ENCODE measurements around the gene SMIM41. TPM values are rescaled to one million over a fixed set of nuclear protein-coding genes. Genes with fewer than 3 reads are reported as not detected.

SMIM41 gene
- total RNA-seq, 1 experiment from 2014 or later: not detected

DNA sequence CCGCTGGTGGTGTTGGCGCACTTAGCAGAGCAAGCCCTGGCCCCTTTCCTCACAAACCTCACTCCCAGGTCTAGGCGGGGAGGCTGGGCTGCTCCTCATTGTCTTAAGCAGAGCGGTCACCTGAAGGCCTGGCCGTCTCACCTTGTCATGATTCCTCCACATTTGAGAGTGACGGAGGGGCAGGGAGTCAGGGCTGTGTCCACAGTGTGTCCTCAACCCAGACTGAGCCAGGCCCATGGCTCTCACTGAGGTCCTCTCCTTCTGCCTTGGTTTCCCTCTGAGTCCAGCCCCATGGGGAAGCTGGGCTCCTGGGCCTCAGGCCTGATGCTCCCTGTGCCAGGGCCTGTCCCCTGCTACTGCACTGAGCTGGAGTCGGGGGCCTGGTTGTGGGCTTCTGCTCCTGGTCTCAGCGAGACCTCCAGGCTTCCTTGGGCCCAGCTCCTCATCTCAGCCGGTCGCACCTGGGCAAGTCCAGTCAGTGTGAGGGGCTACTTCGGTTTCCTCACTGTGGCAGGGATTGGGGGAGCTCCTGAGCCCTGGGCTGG, 67.4 kb downstream of the SMIM41 start:
- Histone ChIP-seq H3K36me3 (replicated peaks; ENCODE audit: control insufficient read depth, insufficient read depth, low read length) (no peaks in the 10 kb centered on the region), H3K4me3 (ENCODE audit: insufficient read depth, low read depth, low read length) (no peak overlapping the region), H3K27me3 (ENCODE audit: control insufficient read depth, insufficient read depth, low read length) (no peaks in the 10 kb centered on the region)
- no peak for DNase-seq

- no peak for DNase-seq
- no peaks in the 10 kb centered on the region for H3K36me3 ChIP-seq (replicated peaks; ENCODE audit: control insufficient read depth, insufficient read depth, low read length)
- H3K4me3 ChIP-seq (ENCODE audit: insufficient read depth, low read depth, low read length): no peak overlapping the region
- no peaks in the 10 kb centered on the region for H3K27me3 ChIP-seq (ENCODE audit: control insufficient read depth, insufficient read depth, low read length)
These were observed 68.0 kb downstream of the SMIM41 start for GRCh38 chr12:52147367-52147963.

GRCh38 chr12:52147964-52148463, 68.5 kb downstream of the SMIM41 start:
- no peak for DNase-seq
- Histone ChIP-seq H3K36me3 (replicated peaks; ENCODE audit: control insufficient read depth, insufficient read depth, low read length) (no peaks in the 10 kb centered on the region), H3K4me3 (ENCODE audit: insufficient read depth, low read depth, low read length) (no peak overlapping the region), H3K27me3 (ENCODE audit: control insufficient read depth, insufficient read depth, low read length) (no peaks in the 10 kb centered on the region)

DNA sequence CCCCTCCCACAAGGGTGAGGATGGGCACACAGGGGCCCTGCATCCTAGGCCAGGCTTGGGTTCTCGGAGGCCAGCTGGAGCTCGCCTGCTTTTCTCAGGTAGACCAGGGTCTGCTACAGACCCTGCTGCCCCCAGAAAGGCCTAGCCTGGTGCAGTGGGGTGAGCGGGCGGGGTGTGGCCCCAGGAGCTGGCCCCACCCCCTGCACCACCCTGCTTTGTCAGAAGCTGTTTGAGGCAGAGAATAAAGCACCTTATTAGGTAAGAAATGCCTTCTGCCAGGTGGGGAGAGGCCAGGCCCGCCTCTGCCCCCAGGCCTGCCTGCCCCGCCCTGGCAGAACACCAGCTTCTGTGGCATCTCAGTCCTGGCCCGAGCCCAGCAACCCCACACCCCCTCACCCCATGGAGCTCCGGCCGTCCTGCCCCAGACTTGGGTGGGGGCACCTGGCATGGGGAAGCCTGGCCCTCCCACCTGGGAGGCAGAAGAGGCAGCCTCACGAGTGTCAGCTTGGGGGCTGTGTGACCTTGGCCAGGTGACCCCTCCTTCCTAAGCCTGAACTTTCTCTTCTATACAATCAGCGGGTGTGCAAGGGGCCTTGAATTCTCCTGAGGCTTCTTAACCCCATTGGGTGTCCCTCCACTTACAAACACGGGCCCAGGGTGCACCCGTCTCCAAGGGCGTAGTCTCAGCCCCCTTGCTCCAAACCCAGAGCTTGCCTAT, 69.1 kb downstream of the SMIM41 start:
- Histone ChIP-seq H3K27me3 (ENCODE audit: control insufficient read depth, insufficient read depth, low read length) (no peaks in the 10 kb centered on the region), H3K4me3 (ENCODE audit: insufficient read depth, low read depth, low read length) (no peak overlapping the region), H3K36me3 (replicated peaks; ENCODE audit: control insufficient read depth, insufficient read depth, low read length) (no peaks in the 10 kb centered on the region)
- DNase-seq: peak; percentile 83

DNA sequence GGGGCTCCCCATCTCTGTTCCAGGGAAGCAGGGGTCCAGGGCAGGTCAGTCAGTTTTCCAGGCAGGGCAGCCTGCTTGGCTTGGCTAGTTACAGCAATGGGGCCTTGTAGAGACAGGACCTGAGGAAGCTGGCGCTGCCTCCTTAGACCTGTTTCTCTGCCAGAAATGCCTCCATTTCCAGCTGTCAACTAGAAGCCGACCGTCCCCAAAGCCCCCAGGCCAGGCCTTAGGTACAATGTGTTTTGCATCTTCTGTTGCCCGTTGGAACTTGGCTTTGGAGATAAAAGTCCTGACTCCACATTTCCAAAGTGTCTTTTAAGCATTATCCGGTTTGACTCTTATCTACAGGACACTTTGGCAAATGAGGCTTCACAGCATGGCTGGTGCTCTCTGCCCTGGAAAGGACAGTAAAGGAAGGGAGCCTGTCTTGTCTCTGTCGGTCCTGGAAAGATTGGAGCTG, 69.7 kb downstream of the SMIM41 start:
- no peaks in the 10 kb centered on the region for H3K27me3 ChIP-seq (ENCODE audit: control insufficient read depth, insufficient read depth, low read length)
- H3K4me3 ChIP-seq (ENCODE audit: insufficient read depth, low read depth, low read length): no peak overlapping the region
- no peaks in the 10 kb centered on the region for H3K36me3 ChIP-seq (replicated peaks; ENCODE audit: control insufficient read depth, insufficient read depth, low read length)
- DNase-seq: no peak

DNA sequence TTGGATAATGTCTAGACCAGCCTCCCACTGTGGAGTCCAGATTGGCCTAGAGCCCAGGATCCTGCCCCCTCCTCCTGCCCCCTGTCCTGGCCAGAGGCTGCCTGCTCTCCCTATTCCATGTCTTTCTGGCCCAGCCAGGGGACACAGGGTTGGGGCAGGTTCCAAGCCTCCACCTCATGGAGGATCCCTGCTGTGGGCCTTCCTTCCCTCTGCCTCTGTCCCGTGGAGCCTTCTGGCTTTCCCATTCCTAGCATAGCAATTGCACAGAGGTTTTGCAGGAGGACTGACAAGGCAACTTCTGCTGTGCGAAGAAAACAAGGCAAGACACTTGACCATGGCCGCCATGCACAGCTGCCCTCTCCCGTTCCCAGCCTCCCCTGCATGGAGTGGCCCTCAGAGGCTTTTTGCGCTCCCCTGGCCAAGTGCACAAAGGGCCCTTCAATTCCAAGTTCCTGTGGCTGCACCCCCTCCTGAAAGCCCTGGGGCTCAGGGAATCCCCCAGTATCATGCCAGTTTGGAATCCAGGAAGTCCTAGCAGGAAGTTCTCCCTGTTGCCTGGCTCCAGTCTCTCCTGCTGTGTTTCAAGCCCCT, 70.2 kb downstream of the SMIM41 start:
- H3K27me3 ChIP-seq (ENCODE audit: control insufficient read depth, insufficient read depth, low read length): no peaks in the 10 kb centered on the region
- no peak overlapping the region for H3K4me3 ChIP-seq (ENCODE audit: insufficient read depth, low read depth, low read length)
- no peak for DNase-seq
- no peaks in the 10 kb centered on the region for H3K36me3 ChIP-seq (replicated peaks; ENCODE audit: control insufficient read depth, insufficient read depth, low read length)

GRCh38 chr12:52151153-52151836, 71.8 kb downstream of the SMIM41 start:
- no peaks in the 10 kb centered on the region for H3K36me3 ChIP-seq (replicated peaks; ENCODE audit: control insufficient read depth, insufficient read depth, low read length)
- H3K27me3 ChIP-seq (ENCODE audit: control insufficient read depth, insufficient read depth, low read length): no peaks in the 10 kb centered on the region
- DNase-seq: no peak

DNA sequence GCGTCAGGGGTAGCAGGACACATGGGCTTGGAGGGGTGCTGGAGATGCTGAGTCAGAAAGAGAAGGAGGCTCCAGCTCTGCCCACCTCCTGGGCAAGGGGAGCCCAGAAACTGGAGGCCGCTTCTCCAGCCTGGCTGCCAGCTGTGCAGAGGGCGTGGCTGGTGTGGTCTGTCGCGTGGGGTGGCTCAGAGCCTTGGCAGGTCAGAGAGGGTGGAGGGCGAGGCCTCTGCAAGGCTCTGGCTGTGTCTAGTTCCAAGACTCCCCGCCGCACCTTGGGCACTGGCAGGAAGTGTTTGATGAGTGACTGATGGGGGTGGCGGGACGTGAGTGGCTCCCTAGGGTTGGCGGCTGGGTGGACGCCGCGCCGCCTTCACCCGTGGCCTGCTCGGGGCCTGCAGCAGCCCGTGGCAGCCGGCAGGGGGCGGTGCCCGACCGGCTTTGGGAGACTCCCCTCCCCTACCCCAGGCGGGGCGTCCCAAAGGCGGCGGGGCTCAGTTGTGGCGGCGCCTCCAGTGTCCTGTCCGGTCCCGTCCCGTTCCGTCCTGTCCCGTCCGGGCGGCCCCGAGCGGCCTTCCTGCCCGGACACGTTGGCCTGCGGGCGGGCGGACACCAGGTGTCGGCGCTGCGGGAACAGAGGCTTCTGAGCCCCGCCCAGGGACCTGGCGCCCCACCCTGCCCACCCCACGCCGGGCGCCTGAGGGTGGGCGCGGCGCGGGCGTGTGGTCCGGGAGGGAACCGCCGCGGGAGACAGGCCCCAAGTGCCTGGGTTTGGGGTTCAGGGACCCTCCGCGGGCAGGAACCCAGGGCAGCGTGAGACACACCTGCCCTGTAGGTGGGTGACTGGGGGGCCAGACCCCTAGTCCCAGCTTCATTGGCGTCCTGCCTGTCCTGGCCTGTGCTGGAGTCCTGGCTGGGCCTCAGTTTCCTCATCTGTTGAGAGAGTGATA, 72.6 kb downstream of the SMIM41 start:
- Histone ChIP-seq H3K27me3 (ENCODE audit: control insufficient read depth, insufficient read depth, low read length) (no peaks in the 10 kb centered on the region), H3K4me3 (ENCODE audit: insufficient read depth, low read depth, low read length) (peak overlapping the region; percentile 8; the same call in 1 of the 2 replicates), H3K36me3 (replicated peaks; ENCODE audit: control insufficient read depth, insufficient read depth, low read length) (no peaks in the 10 kb centered on the region)
- peak; percentile 98 for DNase-seq

More at GRCh38 chr12:52151153-52151836, 71.8 kb downstream of the SMIM41 start:
- H3K4me3 ChIP-seq (ENCODE audit: insufficient read depth, low read depth, low read length): no peak overlapping the region

GRCh38 chr12:52152905-52153317, 73.4 kb downstream of the SMIM41 start:
- Histone ChIP-seq H3K36me3 (replicated peaks; ENCODE audit: control insufficient read depth, insufficient read depth, low read length) (no peaks in the 10 kb centered on the region), H3K4me3 (ENCODE audit: insufficient read depth, low read depth, low read length) (no peak overlapping the region), H3K27me3 (ENCODE audit: control insufficient read depth, insufficient read depth, low read length) (no peaks in the 10 kb centered on the region)
- no peak for DNase-seq

DNA sequence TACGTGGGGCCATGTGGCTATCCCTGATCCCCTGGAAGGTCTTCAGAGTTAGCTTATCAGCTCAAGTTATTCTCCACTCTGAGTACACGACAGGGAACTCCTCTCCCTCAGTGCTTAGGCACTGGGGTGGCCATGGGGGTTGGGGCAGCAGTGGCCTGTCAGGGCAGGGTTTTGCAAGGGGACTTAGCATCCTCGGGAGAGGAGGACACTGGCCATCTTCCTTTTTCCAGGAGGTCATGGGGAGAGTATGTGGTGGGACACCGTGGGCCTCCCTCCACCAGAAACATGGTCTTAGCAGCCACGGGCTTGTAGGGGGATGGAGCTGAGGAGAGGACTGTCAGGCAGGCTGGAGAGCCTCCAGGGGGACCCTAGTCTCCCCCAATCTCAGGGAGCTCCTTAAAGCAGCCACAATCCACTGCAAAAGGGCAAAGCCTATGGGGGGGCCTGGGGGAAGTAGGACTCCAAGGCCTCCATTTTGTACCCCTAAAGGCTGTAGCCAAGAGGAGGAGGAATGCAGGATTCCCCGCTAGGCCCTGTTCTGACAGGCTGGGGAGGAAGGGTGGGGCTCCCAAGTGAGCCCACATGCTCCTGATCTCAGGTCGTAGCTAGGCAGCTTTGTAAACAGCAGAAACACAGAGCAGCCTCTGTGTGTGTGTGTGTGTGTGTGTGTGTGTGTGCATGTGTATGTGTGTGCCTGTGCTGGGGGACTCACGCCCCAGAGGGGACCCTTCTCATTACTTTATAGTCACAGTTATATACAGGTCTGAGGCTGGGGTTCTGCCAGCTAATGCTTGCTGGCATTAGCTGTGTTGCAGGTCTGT, 75.8 kb downstream of the SMIM41 start:
- H3K4me3 ChIP-seq (ENCODE audit: insufficient read depth, low read depth, low read length): no peak overlapping the region
- H3K36me3 ChIP-seq (replicated peaks; ENCODE audit: control insufficient read depth, insufficient read depth, low read length): no peaks in the 10 kb centered on the region
- DNase-seq: no peak
- H3K27me3 ChIP-seq (ENCODE audit: control insufficient read depth, insufficient read depth, low read length): no peaks in the 10 kb centered on the region

GRCh38 chr12:52156311-52156710, 76.8 kb downstream of the SMIM41 start:
- no peak for DNase-seq
- Histone ChIP-seq H3K4me3 (ENCODE audit: insufficient read depth, low read depth, low read length) (no peak overlapping the region), H3K27me3 (ENCODE audit: control insufficient read depth, insufficient read depth, low read length) (no peaks in the 10 kb centered on the region), H3K36me3 (replicated peaks; ENCODE audit: control insufficient read depth, insufficient read depth, low read length) (no peaks in the 10 kb centered on the region)

- Histone ChIP-seq H3K36me3 (replicated peaks; ENCODE audit: control insufficient read depth, insufficient read depth, low read length) (no peaks in the 10 kb centered on the region), H3K4me3 (ENCODE audit: insufficient read depth, low read depth, low read length) (no peak overlapping the region), H3K27me3 (ENCODE audit: control insufficient read depth, insufficient read depth, low read length) (no peaks in the 10 kb centered on the region)
- peak; percentile 91 for DNase-seq
These were observed 77.5 kb downstream of the SMIM41 start for GRCh38 chr12:52156757-52157565.

Data from H7 (cell line).